Hepatic stellate cell (primary cell): ENCODE data around the gene CRTC1.

Source experiments
- DNase-seq: peaks from one replicate; pipeline ENCODE4 v3.0.0; 2011; ENCODE audit warnings: low spot score

Gene CRTC1

GRCh38 chr19:18651733-18652132 is 31.7 kb upstream of the CRTC1 start:
- no peak for DNase-seq

- no peak for DNase-seq
These were observed 29.6 kb upstream of the CRTC1 start for GRCh38 chr19:18653853-18654252.

- no peak for DNase-seq
These were observed 29.0 kb upstream of the CRTC1 start for GRCh38 chr19:18654469-18654868.

- DNase-seq, result no peak
These were observed 28.2 kb upstream of the CRTC1 start for GRCh38 chr19:18655173-18655844.

GRCh38 chr19:18656337-18657086 is 27.0 kb upstream of the CRTC1 start:
- DNase-seq, result no peak

GRCh38 chr19:18657590-18658365 is 25.7 kb upstream of the CRTC1 start:
- DNase-seq, result peak; percentile 98

GRCh38 chr19:18658366-18658855 is 25.1 kb upstream of the CRTC1 start:
- no peak for DNase-seq

- DNase-seq, result no peak
These were observed 24.0 kb upstream of the CRTC1 start for GRCh38 chr19:18659281-18660050.

GRCh38 chr19:18660051-18660910 is 23.2 kb upstream of the CRTC1 start:
- DNase-seq, result peak; percentile 94

GRCh38 chr19:18660939-18661670 is 22.4 kb upstream of the CRTC1 start:
- DNase-seq, result no peak

GRCh38 chr19:18662972-18663732 is 20.3 kb upstream of the CRTC1 start:
- no peak for DNase-seq

GRCh38 chr19:18663940-18664530 is 19.4 kb upstream of the CRTC1 start:
- no peak for DNase-seq

- DNase-seq, result no peak
These were observed 17.7 kb upstream of the CRTC1 start for GRCh38 chr19:18665771-18666202.

GRCh38 chr19:18666317-18666716 is 17.2 kb upstream of the CRTC1 start:
- no peak for DNase-seq

GRCh38 chr19:18666784-18667183 is 16.7 kb upstream of the CRTC1 start:
- DNase-seq, result no peak

GRCh38 chr19:18667531-18668251 is 15.8 kb upstream of the CRTC1 start:
- DNase-seq, result no peak

GRCh38 chr19:18668252-18668631 is 15.2 kb upstream of the CRTC1 start:
- no peak for DNase-seq

- no peak for DNase-seq
These were observed 14.5 kb upstream of the CRTC1 start for GRCh38 chr19:18668744-18669523.
